GM19099 (cell line): ENCODE data around the gene CHST1.

ENCODE experiments used
- POLR2A ChIP-seq: IDR thresholded peaks from 3 replicates; pipeline ENCODE4 v1.6.1; 2011; ENCODE audit warnings: low read depth; ENCODE audit not compliant: insufficient read length; ENCODE audit errors: extremely low read depth

Gene CHST1, protein sequence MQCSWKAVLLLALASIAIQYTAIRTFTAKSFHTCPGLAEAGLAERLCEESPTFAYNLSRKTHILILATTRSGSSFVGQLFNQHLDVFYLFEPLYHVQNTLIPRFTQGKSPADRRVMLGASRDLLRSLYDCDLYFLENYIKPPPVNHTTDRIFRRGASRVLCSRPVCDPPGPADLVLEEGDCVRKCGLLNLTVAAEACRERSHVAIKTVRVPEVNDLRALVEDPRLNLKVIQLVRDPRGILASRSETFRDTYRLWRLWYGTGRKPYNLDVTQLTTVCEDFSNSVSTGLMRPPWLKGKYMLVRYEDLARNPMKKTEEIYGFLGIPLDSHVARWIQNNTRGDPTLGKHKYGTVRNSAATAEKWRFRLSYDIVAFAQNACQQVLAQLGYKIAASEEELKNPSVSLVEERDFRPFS

DNA sequence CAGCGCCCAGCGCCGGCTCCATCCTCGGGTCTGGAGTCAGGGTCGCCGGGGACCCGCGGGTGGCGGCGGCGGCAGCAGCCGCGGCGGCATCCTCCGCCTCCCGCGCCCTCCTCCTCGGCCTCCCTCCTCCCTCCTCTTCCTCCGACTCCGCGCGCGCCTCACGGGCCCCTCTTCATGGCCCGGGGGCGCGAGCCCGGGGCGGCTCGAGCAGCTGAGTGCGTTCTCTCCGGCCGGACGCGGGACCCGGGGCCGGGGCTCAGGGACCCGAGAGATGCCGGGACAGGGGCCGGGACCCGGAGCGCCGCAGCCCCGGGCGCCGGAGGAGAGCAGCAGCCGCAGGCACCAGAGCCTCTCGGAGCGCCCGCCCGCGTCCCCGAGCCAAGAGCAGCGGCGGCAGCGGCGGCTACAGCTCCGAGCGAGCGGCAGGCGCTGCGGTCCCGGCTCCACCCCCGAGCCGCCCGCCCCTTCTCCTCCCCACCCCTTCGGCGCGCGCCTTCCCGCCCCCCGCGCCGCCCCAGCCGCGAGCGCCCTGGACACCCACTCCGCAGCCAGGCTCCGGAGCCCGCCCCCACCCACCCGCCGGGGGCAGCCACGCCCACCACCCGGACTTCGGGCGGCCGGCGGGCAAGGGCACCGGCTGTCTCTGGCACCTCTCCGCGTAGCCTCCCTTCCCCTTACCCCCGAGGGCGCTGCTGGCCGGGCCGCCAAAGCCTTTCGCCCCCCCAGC is at the start of gene CHST1:
Gene CHST1 (minus strand): TSS at position 417 of the 727 bp plus-strand sequence. CDS start 14,699 bp downstream, outside the sequence.
- TF ChIP-seq POLR2A: no peak

- TF ChIP-seq POLR2A: no peak
Observed at GRCh38 chr11:45713573-45713972, 48.2 kb upstream of the CHST1 start.

- no peak for TF ChIP-seq POLR2A
Observed at GRCh38 chr11:45710561-45710960, 45.1 kb upstream of the CHST1 start.

DNA sequence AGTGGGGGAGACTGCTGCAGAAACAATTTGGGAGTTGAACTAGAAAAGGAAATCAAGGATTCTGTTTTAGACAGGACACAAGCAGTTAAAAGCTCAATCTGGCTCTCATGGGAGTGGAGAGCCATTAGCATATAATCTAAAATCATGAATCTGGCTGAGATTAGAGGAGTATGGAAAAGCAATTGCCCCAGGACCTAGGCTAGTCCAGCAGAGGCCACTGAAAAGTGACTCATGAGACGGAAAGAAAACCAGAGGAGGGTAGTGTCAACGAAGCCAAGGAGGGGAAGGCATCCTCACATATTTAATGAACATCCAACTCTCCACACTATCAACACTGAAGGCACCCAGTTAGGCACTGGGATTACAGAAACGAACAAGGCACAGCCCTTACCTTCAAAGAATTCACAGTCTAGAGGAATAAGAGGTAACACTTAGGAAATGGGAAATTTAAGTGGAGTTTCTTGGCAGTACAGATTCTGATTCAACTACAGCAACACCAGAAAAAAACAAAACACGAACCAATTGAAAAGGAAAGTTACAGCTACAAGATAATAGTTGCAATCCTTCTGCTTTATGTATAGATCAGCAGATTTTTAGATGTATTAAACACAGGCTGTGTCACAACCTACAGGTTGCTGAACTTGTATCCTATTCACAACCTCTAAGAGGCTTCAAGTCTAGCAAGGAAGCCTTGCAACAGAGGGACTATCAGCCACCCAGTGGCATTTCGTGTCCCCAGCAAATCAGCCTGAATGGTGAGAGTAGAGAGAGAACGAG is 43.7 kb upstream of the CHST1 start:
- no peak for TF ChIP-seq POLR2A

DNA sequence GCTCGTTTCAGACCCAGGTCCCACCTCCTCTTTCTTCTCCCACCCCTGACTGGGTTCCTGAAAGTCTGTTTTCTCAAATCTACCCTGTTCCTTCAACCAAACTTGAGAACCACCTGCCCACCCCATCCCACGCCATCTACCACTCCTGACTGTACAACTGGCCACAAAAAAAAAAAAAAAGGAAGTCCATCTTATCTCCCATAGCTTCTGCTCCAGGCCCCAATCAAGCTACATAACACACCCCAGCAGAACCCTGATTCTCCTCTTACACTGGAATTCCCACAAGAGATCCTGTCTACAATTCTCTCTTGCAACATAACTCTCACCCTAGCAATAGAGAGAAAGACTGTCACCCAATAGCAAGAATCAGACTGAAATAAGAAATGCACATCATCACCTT is 39.2 kb upstream of the CHST1 start:
- no peak for TF ChIP-seq POLR2A

DNA sequence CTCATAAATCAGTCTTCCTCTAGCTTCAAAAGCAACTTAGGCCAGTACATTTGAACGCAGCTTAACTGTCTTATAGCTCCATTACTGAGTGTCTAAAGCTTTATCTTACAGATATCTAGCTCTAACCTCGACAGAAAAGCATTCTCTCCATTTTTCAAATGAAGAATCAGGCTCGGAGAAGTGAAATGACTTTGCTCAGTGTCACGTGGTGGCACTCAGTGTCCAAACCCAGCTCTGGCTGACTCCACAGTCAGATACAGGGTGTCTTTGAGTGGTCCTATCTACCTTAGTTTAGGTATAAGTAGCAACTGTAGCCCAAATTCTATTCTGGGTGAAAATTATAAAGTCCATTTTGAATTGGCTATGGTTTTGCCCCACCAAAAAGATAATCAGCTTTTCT is 38.7 kb upstream of the CHST1 start:
- TF ChIP-seq POLR2A: no peak

DNA sequence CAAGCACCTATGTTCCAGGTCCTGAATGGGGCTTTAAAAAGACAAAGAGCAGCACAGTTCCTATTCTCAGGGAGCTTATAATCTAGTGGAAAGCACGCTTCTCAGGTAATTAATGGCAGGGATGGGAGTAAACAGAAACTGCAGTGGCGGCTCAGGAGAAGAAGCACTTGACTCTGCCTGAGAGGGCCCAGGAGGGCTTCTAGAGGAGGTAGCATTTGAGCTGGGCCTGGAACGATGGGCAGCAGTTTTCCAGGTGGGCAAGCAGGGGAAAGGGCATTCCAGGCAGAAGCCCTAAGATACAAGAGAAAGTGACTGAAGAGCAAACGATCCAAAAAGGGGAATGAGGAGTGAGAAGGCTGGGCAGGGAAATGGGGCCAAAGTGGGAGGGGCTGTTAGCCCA is 37.1 kb upstream of the CHST1 start:
- TF ChIP-seq POLR2A: no peak

DNA sequence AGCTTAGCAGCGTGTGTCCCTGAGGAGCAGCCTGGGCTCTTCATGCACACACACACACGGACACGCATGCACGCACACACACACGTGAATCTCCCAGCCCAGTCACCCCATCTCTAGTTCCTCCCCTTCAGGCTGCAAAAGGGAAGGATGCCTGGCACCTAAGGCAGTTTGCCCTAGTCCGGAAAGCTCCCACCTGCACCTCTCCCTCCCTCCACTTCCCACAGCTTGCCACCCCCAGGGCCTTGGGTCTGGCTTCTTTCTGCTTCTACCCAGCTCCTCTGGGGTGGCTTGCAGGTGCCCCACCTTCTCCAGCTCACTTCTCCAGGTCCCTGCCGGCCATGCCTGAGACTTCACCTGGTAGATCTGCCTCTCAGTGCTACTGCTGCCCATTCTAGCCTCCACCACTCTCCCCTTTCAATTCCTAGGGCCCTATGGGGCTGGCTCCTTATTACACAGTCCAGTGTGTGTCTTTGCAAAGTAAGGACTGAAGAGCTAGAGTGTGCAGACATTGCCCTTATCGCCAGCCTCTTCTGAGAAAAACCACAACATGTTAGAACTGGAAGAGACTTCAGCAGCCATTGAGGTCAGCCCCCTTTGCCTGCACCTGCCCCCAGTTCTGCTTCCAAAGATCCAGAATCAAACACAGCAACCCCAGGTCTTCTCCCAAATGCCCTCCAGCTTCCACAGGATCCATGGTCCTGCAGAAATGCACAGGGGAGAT is 33.5 kb upstream of the CHST1 start:
- no peak for TF ChIP-seq POLR2A

- TF ChIP-seq POLR2A: no peak
Observed at GRCh38 chr11:45692808-45693453, 27.5 kb upstream of the CHST1 start.

GRCh38 chr11:45688472-45689033 is 23.1 kb upstream of the CHST1 start:
- TF ChIP-seq POLR2A: no peak

GRCh38 chr11:45687836-45688235 is 22.4 kb upstream of the CHST1 start:
- no peak for TF ChIP-seq POLR2A

DNA sequence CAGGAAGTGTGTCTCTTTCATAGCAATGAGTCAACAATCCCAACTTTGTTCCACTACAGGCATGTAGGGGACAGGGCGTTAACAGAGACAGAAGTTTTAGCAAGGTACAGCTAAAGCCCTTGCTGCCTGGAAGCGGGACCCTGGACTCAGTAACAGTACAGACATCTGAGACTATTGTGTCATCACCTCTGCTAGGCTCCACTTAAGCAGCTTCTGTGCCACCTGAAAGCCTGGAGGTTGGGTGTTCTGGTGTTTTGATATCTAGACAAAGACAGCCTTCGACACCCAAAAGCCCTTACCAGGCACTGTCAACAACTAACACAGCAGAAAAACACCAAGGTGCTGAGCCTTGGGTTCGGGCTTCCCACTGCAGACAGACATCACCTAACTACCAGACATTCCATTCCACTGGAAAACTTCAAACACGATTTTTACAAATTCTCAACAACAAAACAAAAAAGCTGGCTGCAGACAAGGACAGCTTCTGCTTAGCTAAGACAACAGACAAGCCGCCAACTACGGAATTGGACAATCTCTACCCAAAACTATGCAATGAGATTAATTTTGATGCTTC is 20.6 kb upstream of the CHST1 start:
- TF ChIP-seq POLR2A: no peak

GRCh38 chr11:45684440-45684839 is 19.0 kb upstream of the CHST1 start:
- TF ChIP-seq POLR2A: no peak

GRCh38 chr11:45683271-45684058 is 18.0 kb upstream of the CHST1 start:
- TF ChIP-seq POLR2A: no peak

DNA sequence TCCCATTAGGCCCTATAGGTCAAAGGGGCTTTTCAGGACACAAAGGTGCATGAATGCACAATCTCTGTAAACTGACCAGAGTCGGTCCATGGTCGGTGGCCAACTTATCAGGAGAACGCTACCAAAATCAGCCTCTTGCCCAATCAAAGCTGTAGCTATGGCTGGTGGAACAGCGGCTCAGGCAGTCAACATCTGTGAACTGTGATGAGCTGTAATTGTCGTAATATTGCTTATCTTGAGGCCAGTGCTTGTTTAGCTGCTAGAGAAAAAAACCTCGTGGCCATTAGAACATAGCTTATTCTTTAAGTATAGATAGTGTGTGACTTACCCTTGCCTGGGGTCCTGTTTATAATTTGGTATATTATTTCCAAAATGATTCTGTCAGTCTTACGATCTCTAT is 14.4 kb upstream of the CHST1 start:
- TF ChIP-seq POLR2A: no peak
